ENCODE measurements around the gene CD163L1. TPM values are rescaled to one million over a fixed set of nuclear protein-coding genes. Genes with fewer than 3 reads are reported as not detected.

CD163L1 gene
- polyA plus RNA-seq, 3 donors: 1.0 to 1.2 (median 1.1) TPM

DNA sequence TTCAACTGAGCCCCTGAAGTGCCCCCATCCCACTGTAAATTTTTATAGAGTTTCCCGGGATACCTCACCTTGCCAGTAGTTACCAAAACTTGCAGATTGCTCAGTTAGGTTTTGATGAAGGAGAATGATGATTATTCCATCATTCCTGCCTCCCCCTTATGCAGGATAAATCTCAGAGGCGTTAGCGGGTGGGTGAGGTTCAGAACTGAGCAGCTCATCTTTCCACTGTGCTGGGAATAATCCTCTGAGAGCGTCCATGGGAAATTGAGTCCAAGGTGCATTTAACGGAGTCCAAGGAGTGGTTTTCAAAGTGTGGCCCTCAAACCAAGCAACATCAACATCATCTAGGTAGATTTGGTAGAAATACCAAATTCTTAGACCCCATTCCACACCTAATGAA, 121.4 kb downstream of the CD163L1 start:
- no peaks in the 10 kb centered on the region for H3K36me3 Mint-ChIP-seq
- H3K9ac ChIP-seq (ENCODE audit: insufficient read depth, low read length, poor library complexity, severe bottlenecking): no peak overlapping the region
- H3K4me1 ChIP-seq (ENCODE audit: control insufficient read depth in 1 of 2, insufficient read depth in 2 of 2, low read length in 2 of 2): no peaks in the 10 kb centered on the region
- peaks cover 0 to 2% (median 0%) of the 10 kb centered on the region in 7 donors for H3K9me3 Mint-ChIP-seq
- H3K27me3 ChIP-seq (ENCODE audit: control insufficient read depth in 2 of 2, insufficient read depth in 2 of 2, low read length in 2 of 2): no peaks in the 10 kb centered on the region
- H3K4me1 Mint-ChIP-seq: no peaks in the 10 kb centered on the region
- H3K36me3 ChIP-seq (replicated peaks in 1 of 2; ENCODE audit: control insufficient read depth in 1 of 2, insufficient read depth in 2 of 2, low read length in 2 of 2): no peaks in the 10 kb centered on the region
- no peak overlapping the region for H3K4me3 Mint-ChIP-seq
- no peak overlapping the region for H3K4me3 ChIP-seq (replicated peaks in 1 of 3; ENCODE audit: low read depth in 2 of 3, low read length in 3 of 3)
- no peak overlapping the region for H3K4me2 ChIP-seq (replicated peaks; ENCODE audit: extremely low read depth, low read length, poor library complexity, severe bottlenecking)
- H3K9me3 ChIP-seq (replicated peaks in 1 of 2; ENCODE audit: control insufficient read depth in 1 of 2, insufficient read depth in 1 of 2, low read length in 2 of 2): no peaks in the 10 kb centered on the region
- H2AFZ ChIP-seq (ENCODE audit: insufficient read depth, low read depth, low read length, poor library complexity, severe bottlenecking): no peak overlapping the region
- no peak overlapping the region for H3K27ac Mint-ChIP-seq
- TF ChIP-seq CTCF (IDR thresholded peaks at IDR 0.05): no peak
- no peak for DNase-seq
- no CpG with 5 or more reads among the region's 5 CpGs for WGBS (ENCODE audit: insufficient coverage)
- H3K79me2 ChIP-seq (ENCODE audit: insufficient read depth, low read length): no peaks in the 10 kb centered on the region
- H4K20me1 ChIP-seq (ENCODE audit: insufficient read depth, low read length): no peaks in the 10 kb centered on the region
- no peak overlapping the region for H3K27ac ChIP-seq (ENCODE audit: low read depth in 1 of 2, low read length in 2 of 2)
- H3K27me3 Mint-ChIP-seq (ENCODE audit: low read depth in 3 of 3): peaks cover 0 to 5% (median 4%) of the 10 kb centered on the region in 3 donors
- intact Hi-C loops (cut with micrococcal nuclease): no loop called here

GRCh38 chr12:7321624-7322023, 122.3 kb downstream of the CD163L1 start:
- no peak overlapping the region for H3K4me3 Mint-ChIP-seq
- no peak overlapping the region for H2AFZ ChIP-seq (ENCODE audit: insufficient read depth, low read depth, low read length, poor library complexity, severe bottlenecking)
- no peaks in the 10 kb centered on the region for H3K9me3 ChIP-seq (replicated peaks in 1 of 2; ENCODE audit: control insufficient read depth in 1 of 2, insufficient read depth in 1 of 2, low read length in 2 of 2)
- H4K20me1 ChIP-seq (ENCODE audit: insufficient read depth, low read length): no peaks in the 10 kb centered on the region
- no peak overlapping the region for H3K27ac ChIP-seq (ENCODE audit: low read depth in 1 of 2, low read length in 2 of 2)
- DNase-seq: no peak
- no peaks in the 10 kb centered on the region for H3K27me3 ChIP-seq (ENCODE audit: control insufficient read depth in 2 of 2, insufficient read depth in 2 of 2, low read length in 2 of 2)
- no peaks in the 10 kb centered on the region for H3K4me1 Mint-ChIP-seq
- H3K9me3 Mint-ChIP-seq: peaks cover 0 to 2% (median 0%) of the 10 kb centered on the region in 7 donors
- no peaks in the 10 kb centered on the region for H3K36me3 ChIP-seq (replicated peaks in 1 of 2; ENCODE audit: control insufficient read depth in 1 of 2, insufficient read depth in 2 of 2, low read length in 2 of 2)
- H3K4me2 ChIP-seq (replicated peaks; ENCODE audit: extremely low read depth, low read length, poor library complexity, severe bottlenecking): no peak overlapping the region
- no peak for TF ChIP-seq CTCF (IDR thresholded peaks at IDR 0.05)
- intact Hi-C loops (cut with micrococcal nuclease): no loop called here
- no peak overlapping the region for H3K9ac ChIP-seq (ENCODE audit: insufficient read depth, low read length, poor library complexity, severe bottlenecking)
- WGBS (ENCODE audit: insufficient coverage): no CpG with 5 or more reads among the region's 2 CpGs
- no peak overlapping the region for H3K4me3 ChIP-seq (replicated peaks in 1 of 3; ENCODE audit: low read depth in 2 of 3, low read length in 3 of 3)
- no peaks in the 10 kb centered on the region for H3K79me2 ChIP-seq (ENCODE audit: insufficient read depth, low read length)
- H3K36me3 Mint-ChIP-seq: no peaks in the 10 kb centered on the region
- H3K27me3 Mint-ChIP-seq (ENCODE audit: low read depth in 3 of 3): peaks cover 0 to 5% (median 3%) of the 10 kb centered on the region in 3 donors
- H3K27ac Mint-ChIP-seq: no peak overlapping the region
- H3K4me1 ChIP-seq (ENCODE audit: control insufficient read depth in 1 of 2, insufficient read depth in 2 of 2, low read length in 2 of 2): no peaks in the 10 kb centered on the region

Data from CD14-positive monocyte (primary cell).